Gastroesophageal sphincter (tissue), 4 donors: Measurements from ENCODE around the gene SKOR1. TPM values are rescaled to one million over a fixed set of nuclear protein-coding genes. Genes with fewer than 3 reads are reported as not detected.

ENCODE experiments used
- ATAC-seq: fragments of 150-250 bp; one replicate; pipeline ENCODE4 v1.9.1; 2016; ENCODE audit warnings: mild to moderate bottlenecking, moderate library complexity
- H3K27ac ChIP-seq, 4 donors: fragments of 200-600 bp; sonication (generic) in 3 of 4; 1 replicate in 3 of 4; 2 replicates in 1 of 4; pipeline ENCODE4 v1.5.1; 2016 to 2019
- H3K27me3 ChIP-seq: fragments of 200-600 bp; sonication (generic); one replicate; pipeline ENCODE4 v1.5.1; 2019
- H3K36me3 ChIP-seq, 2 donors: fragments of 200-600 bp; sonication (generic); one replicate each; pipeline ENCODE4 v1.5.1; 2019; ENCODE audit warnings: control low read depth in 1 of 2
- H3K4me1 ChIP-seq, 3 donors: fragments of 200-600 bp; sonication (generic); 1 replicate in 2 of 3; 2 replicates in 1 of 3; pipeline ENCODE4 v1.5.1; 2016 to 2019; ENCODE audit warnings: control low read depth in 2 of 3
- H3K4me3 ChIP-seq, 2 donors: fragments of 200-600 bp; sonication (generic); one replicate each; pipeline ENCODE4 v1.5.1; 2019; ENCODE audit warnings: mild to moderate bottlenecking in 1 of 2, moderate library complexity in 1 of 2
- H3K9me3 ChIP-seq, 3 donors: fragments of 200-600 bp; sonication (generic); one replicate each; pipeline ENCODE4 v1.5.1; 2017 to 2019; ENCODE audit warnings: control low read depth in 2 of 3
- EP300 ChIP-seq: sonication (generic); formaldehyde crosslinking; IDR thresholded peaks from one replicate; pipeline ENCODE4 v1.6.1; 2017; ENCODE audit warnings: antibody characterized with exemption, mild to moderate bottlenecking
- POLR2A ChIP-seq, 2 donors: fragments of 450-650 bp; IDR thresholded peaks; one replicate each; pipeline ENCODE4 v1.6.1; 2017; ENCODE audit warnings: antibody characterized with exemption in 2 of 2, mild to moderate bottlenecking in 2 of 2, moderate library complexity in 1 of 2
- POLR2AphosphoS5 ChIP-seq: sonication (generic); formaldehyde crosslinking; IDR thresholded peaks from one replicate; pipeline ENCODE4 v1.6.1; 2017; ENCODE audit warnings: antibody characterized with exemption
- whole genome bisulfite sequencing, 2 donors: methylation state at CpG; one replicate each; pipeline ENCODE4 v1.1.5; 2018; ENCODE audit warnings: low coverage in 1 of 2; 5-methylcytosine and 5-hydroxymethylcytosine counted together
- total RNA-seq, 4 donors: library from RNA; depleted of rRNA; stranded (reverse); fragments of >200 nt; gene quantifications; one replicate each; pipeline ENCODE4 v1.1.0, GENCODE V29; 2016
- TF ChIP-seq, protein P1 (sequence below), 4 experiments: fragments of 200-600 bp in 2 of 4; fragments of 450-650 bp in 2 of 4; sonication (generic) in 1 of 4; IDR thresholded peaks; one replicate each; pipeline ENCODE4 v1.5.1; 2017 to 2019; ENCODE audit warnings: antibody characterized with exemption in 4 of 4, mild to moderate bottlenecking in 2 of 4, moderate library complexity in 2 of 4

SKOR1 gene
- total RNA-seq, 4 donors from 2014 or later: 0.46 to 2.2 (median 0.87) TPM

DNA sequence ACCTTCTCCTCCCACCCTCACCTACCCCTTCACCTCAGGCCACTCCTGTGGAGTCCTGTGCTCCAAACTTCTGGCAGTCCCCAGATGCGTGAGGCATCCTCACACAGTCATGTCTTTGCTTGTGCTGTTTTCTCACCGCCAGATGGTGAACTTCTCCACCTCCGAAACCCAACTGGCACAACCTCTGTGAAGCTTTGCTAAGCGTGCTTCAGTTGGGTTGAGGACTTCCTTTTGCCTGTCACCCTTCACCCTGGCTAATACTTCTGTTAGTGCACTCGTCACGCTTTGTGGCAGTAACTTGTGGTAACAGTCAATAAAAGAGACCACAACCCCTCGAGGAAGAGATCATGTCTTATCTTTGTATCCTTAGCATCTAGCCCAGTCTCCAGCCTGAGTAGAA lies 42.0 kb upstream of the SKOR1 start:
- ATAC-seq: no peak
- Histone ChIP-seq H3K4me3 (no peak overlapping the region), H3K27ac (no peak overlapping the region), H3K4me1 (no peaks in the 10 kb centered on the region), H3K27me3 (no peaks in the 10 kb centered on the region), H3K9me3 (no peaks in the 10 kb centered on the region), H3K36me3 (peaks cover 0 to 32% of the 10 kb centered on the region in 2 donors)
- TF ChIP-seq POLR2AphosphoS5: no peak
- TF ChIP-seq POLR2A (IDR thresholded peaks at IDR 0.05): no peak
- TF ChIP-seq EP300: no peak
- TF ChIP-seq, protein P1, sequence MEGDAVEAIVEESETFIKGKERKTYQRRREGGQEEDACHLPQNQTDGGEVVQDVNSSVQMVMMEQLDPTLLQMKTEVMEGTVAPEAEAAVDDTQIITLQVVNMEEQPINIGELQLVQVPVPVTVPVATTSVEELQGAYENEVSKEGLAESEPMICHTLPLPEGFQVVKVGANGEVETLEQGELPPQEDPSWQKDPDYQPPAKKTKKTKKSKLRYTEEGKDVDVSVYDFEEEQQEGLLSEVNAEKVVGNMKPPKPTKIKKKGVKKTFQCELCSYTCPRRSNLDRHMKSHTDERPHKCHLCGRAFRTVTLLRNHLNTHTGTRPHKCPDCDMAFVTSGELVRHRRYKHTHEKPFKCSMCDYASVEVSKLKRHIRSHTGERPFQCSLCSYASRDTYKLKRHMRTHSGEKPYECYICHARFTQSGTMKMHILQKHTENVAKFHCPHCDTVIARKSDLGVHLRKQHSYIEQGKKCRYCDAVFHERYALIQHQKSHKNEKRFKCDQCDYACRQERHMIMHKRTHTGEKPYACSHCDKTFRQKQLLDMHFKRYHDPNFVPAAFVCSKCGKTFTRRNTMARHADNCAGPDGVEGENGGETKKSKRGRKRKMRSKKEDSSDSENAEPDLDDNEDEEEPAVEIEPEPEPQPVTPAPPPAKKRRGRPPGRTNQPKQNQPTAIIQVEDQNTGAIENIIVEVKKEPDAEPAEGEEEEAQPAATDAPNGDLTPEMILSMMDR (IDR thresholded peaks at IDR 0.05): no peak
- 75 to 92% methylated on average over 5 to 7 of the region's 7 CpGs for WGBS, 2 donors

DNA sequence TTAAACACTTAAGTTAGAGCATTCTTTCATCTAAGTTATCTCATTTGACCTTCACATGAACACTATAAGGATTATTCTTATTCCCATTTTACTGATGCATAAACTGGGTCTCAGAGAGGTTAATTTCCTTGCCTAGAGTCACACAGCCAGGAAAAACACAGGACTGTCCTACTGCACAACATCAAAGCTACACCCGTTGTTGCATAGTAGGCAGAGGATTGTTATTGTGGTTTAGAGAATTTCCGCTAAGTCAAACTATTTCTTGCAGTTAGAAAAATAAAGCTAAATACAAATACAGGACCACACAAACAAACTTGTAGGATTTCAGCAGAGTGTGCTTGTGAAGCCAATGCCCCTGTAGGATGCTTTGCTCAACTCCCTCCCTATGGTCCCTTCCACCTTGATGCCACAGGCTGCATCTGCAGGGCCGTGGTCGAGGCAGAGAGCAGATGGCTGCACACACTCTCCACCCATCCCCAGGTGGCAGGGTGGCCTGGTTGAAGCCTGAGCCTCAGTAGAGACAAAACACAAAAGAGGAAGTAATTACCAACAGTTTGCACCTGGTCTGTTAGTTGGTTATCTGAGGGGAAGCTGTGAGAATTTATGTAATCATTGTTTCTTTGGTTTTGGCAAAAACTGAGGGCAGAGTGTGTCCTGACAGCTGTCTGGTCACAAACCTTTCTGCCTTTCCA lies 41.1 kb upstream of the SKOR1 start:
- H3K4me1 ChIP-seq: no peaks in the 10 kb centered on the region
- H3K9me3 ChIP-seq: no peaks in the 10 kb centered on the region
- H3K27me3 ChIP-seq: no peaks in the 10 kb centered on the region
- no peak overlapping the region for H3K27ac ChIP-seq
- ATAC-seq: no peak
- TF ChIP-seq EP300 (no peak), POLR2A (IDR thresholded peaks at IDR 0.05) (no peak), POLR2AphosphoS5 (no peak)
- TF ChIP-seq, protein P1 (IDR thresholded peaks at IDR 0.05): no peak
- no peak overlapping the region for H3K4me3 ChIP-seq
- H3K36me3 ChIP-seq: peaks cover 0 to 32% of the 10 kb centered on the region in 2 donors
- 89 to 92% methylated on average over 2 of the region's 4 CpGs for WGBS, 2 donors

DNA sequence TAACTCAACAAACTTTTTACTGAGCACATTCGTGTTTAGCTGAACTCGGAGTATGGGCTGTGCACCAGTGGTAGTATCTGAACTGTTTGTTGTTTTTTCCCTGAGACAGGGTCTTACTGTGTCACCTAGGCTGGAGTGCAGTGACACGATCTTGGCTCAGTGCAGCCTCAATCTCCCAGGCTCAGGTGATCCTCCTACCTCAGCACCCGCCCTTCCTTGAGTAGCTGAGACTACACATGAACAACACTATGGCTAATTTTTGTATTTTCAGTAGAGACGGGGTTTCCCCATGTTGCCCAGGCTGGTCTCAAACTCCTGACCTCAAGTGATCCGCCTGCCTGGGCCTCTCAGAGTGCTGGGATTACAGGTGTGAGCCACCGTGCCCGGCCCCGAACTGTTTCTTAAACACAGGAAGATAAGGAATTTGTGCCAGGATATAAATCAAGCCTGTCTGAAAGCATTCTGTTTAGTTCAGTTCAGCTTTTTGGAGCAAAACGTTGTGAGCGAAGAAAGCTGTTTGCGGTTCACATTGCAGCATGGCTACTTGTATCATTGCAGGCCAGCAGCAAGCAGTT lies 40.4 kb upstream of the SKOR1 start:
- no peak for ATAC-seq
- Histone ChIP-seq H3K4me3 (no peak overlapping the region), H3K27me3 (no peaks in the 10 kb centered on the region), H3K4me1 (no peaks in the 10 kb centered on the region), H3K9me3 (no peaks in the 10 kb centered on the region), H3K36me3 (peaks cover 0 to 32% of the 10 kb centered on the region in 2 donors), H3K27ac (no peak overlapping the region)
- TF ChIP-seq, protein P1 (IDR thresholded peaks at IDR 0.05): no peak
- no peak for TF ChIP-seq POLR2A (IDR thresholded peaks at IDR 0.05)
- no peak for TF ChIP-seq POLR2AphosphoS5
- no peak for TF ChIP-seq EP300
- 60 to 85% methylated on average over 3 to 5 of the region's 12 CpGs for WGBS, 2 donors

DNA sequence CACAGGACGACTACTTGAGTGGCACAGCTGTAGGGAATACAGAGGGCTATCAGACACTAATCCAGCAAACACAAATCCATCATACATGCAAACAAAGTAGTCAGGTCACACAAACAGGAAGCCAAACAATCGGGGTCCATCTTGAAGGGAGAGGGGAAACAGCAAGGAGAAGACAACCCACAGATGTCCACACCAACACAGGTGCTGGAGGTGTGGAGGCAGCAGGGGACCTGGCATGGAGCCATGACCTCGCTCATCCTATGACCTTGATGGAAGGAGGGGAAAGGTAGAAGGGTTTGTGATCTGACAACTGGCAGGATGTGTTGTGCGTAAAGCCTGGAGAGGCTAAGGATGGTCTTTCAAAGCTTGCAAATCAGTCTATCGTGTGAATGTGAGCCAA lies 39.9 kb upstream of the SKOR1 start:
- Histone ChIP-seq H3K27me3 (no peaks in the 10 kb centered on the region), H3K27ac (no peak overlapping the region), H3K4me3 (no peak overlapping the region), H3K36me3 (peaks cover 0 to 32% of the 10 kb centered on the region in 2 donors), H3K4me1 (no peaks in the 10 kb centered on the region), H3K9me3 (no peaks in the 10 kb centered on the region)
- 66 to 73% methylated on average over 3 to 4 of the region's 5 CpGs for WGBS, 2 donors
- TF ChIP-seq POLR2A (IDR thresholded peaks at IDR 0.05) (no peak), POLR2AphosphoS5 (no peak), EP300 (no peak)
- TF ChIP-seq, protein P1 (IDR thresholded peaks at IDR 0.05): no peak
- no peak for ATAC-seq

DNA sequence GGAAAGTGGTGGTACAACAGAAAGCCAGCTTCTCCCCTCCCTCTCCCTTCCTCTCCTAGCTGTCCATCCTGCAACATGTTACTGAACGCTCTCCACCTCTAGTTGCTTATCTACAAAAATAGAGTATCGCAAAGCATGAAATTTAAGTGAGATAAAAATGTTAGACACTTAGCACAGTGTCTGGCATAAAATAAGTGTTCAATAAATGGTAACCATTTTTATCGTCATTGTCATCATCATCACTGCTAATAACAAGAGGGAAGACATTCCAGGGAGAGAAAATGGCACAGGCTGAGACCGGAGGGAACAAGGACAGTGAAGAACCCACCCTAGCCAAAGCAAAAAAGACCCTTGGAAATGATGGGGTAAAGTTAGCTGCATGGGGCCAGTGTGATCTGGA lies 38.7 kb upstream of the SKOR1 start:
- Histone ChIP-seq H3K9me3 (no peaks in the 10 kb centered on the region), H3K4me3 (no peak overlapping the region), H3K27me3 (no peaks in the 10 kb centered on the region), H3K36me3 (peaks cover 0 to 38% of the 10 kb centered on the region in 2 donors), H3K4me1 (no peaks in the 10 kb centered on the region), H3K27ac (no peak overlapping the region)
- 97 to 100% methylated on average over 4 of the region's 4 CpGs for WGBS, 2 donors
- TF ChIP-seq, protein P1 (IDR thresholded peaks at IDR 0.05): no peak
- TF ChIP-seq EP300 (no peak), POLR2A (IDR thresholded peaks at IDR 0.05) (no peak), POLR2AphosphoS5 (no peak)
- ATAC-seq: no peak
